Stimulated activated CD8-positive, alpha-beta memory T cell treated with anti-CD3 and anti-CD28 coated beads, Interleukin-7, amount 100 ng/mL, for 24 hours (primary cell): Measurements from ENCODE around the gene CDH4.

Experiments used
- DNase-seq: peaks from one replicate; pipeline ENCODE4 v3.0.0-alpha.2; 2020; ENCODE audit warnings: low read depth

CDH4 gene

GRCh38 chr20:61671559-61671958, 419.5 kb downstream of the CDH4 start:
- DNase-seq: no peak

GRCh38 chr20:61673152-61673847, 421.2 kb downstream of the CDH4 start:
- no peak for DNase-seq

DNA sequence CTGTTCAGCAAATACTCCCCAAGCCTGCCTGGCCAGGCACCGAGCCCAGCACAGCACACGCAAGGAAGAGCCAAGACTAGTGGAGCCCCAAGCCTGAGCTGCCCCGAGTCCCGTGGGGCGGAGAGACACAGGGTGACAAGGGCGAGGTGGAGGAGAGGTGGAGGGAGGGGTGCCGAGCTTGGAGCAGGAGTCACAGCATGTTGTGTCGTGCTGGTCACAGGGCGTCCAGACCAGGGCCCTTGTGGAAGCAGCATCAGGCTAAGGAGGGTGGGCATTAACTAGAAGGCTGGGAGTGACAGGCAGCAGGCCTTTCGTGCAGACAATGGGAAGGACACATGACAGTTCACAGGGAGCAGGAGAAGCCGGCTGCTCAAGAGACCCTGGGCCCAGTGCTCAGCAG, 422.1 kb downstream of the CDH4 start:
- DNase-seq: no peak

GRCh38 chr20:61674688-61675087, 422.6 kb downstream of the CDH4 start:
- no peak for DNase-seq

DNA sequence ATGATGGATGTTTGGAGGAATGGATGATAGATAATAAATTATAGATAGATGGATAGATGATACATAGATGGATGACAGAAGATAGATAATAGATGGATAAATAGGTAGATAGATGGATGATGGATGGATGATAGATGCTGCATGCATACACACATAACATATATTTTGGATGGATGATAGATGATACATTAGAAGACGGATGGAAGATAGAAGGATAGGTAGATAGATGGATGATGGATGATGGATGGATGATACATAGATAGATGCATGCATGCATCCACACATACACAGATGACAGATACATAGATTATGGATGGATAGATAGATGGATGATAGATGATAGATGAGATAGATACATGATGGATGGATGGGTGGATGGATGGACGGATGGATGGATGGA, 425.9 kb downstream of the CDH4 start:
- no peak for DNase-seq

GRCh38 chr20:61678437-61678836, 426.4 kb downstream of the CDH4 start:
- DNase-seq: no peak

- DNase-seq: no peak
Observed at GRCh38 chr20:61679473-61679872, 427.4 kb downstream of the CDH4 start.

DNA sequence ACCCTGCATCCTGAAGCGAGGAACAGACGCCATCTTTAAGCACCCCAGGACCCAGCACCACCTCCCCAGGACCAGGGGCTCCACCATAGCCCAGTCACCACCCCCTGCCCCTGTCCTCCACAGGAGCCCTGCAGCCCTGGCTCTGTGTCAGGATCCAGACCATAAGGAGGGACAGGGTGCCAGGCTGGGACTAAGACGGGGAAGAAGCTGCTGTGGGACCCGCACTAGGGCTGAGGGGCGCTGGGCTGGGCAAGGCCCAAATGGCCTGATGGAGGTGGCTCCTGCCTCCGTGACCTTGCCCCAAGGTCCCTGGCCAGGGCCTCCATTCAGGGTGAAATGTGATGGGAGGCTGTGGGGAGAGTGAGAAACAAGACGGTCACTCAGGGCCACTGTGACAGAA, 428.0 kb downstream of the CDH4 start:
- DNase-seq: no peak

GRCh38 chr20:61682114-61682995, 430.3 kb downstream of the CDH4 start:
- no peak for DNase-seq

GRCh38 chr20:61682996-61683681, 431.1 kb downstream of the CDH4 start:
- DNase-seq: no peak

- DNase-seq: no peak
Observed at GRCh38 chr20:61683721-61684120, 431.7 kb downstream of the CDH4 start.

- DNase-seq: no peak
Observed at GRCh38 chr20:61684136-61684535, 432.1 kb downstream of the CDH4 start.

- no peak for DNase-seq
Observed at GRCh38 chr20:61684583-61685235, 432.6 kb downstream of the CDH4 start.

GRCh38 chr20:61685462-61685861, 433.4 kb downstream of the CDH4 start:
- DNase-seq: no peak

DNA sequence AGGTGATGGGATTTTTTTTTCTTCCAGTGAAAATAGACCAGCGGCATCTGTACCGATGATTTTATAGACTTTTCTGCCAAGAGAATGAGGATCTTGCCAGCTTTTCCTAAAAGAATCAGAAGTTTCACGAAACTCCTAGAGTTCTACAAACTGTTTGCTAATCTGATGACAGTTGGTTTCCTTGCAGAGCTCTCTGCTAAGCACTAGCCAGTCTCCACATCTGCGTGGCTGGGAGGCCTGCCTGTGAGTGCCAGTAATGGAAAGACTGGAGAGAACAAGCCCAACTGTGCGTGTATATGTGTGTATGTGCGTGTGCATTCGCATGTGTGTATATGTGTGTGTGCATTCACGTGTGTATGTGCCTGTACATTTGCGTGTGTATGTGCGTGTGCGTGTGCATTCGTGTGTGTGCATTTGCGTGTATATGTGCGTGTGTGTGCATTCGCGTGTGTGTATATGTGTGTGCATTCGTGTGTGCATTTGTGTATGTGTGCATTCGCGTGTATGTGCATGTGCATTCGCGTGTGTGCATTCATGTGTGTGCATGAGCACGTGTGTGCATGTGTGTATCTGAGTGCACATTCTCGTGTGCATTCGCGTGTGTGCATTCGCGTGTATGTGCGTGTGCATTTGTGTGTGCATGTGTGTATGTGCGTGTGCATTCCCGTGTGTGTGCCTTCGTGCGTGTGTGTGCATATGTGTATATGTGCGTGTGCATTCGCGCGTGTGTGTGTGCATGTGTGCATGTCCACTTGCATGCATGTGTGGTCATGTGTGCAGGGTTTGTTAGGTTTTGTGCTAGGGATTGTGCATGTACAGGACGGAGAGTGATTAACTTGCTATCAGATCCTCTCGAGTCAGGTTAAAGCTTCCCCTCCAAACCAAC, 434.2 kb downstream of the CDH4 start:
- no peak for DNase-seq

DNA sequence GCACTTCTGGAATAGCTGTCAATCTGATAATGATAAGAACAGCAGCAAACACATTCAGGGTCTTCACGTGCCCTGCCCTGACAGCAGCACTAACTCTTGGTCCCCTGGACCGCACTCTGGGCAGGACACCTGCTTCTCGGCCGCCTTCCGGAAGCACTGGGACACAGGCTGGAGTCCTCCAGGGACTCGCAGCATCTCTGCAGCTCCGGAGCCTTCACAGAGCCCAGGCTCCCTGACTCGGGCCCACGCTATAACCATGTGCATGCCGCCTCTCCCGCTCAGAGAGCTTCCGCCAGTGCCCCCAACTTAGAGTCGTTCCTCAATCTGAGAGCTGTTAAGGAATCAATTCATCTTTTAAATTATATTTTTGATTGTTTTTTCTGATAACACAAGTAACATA, 436.4 kb downstream of the CDH4 start:
- DNase-seq: no peak

- DNase-seq: no peak
Observed at GRCh38 chr20:61690150-61690549, 438.1 kb downstream of the CDH4 start.

GRCh38 chr20:61690993-61691838, 439.2 kb downstream of the CDH4 start:
- DNase-seq: no peak

- no peak for DNase-seq
Observed at GRCh38 chr20:61691978-61692377, 439.9 kb downstream of the CDH4 start.

DNA sequence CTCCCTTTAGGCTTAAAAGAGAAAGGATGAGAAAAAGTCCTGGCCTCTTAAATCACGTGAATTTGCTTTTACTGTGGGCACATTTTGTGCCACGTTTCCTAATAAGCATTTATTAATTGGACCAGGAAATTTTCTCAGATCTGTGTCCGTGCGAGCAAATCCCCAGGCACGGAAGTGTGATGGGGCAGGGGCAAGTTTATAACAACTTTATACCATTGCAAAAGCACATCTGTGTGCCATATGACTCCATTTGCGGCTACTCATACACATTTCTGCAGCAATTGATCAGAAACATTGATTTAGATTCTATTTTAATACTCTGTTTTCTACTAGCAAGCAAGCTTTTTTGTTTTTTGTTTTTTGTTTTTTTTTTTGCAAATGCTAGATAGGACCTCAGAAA, 440.4 kb downstream of the CDH4 start:
- no peak for DNase-seq
